GM18505 (cell line): Measurements from ENCODE around the gene CAMK4.
A peak's percentile ranks its signal among the peaks of the same experiment; 100 is the strongest.
"Not testable (repeated sequence)": the region's sequence is repeated elsewhere in the genome, so short reads cannot be mapped to it uniquely, and the experiment has no call there.

Experiments used
- ATAC-seq: cut with Tn5 transposase; IDR thresholded peaks from one replicate; pipeline ENCODE4 v1.9.1; 2021; ENCODE audit not compliant: unreplicated experiment
- POLR2A ChIP-seq: IDR thresholded peaks from 4 replicates; pipeline ENCODE4 v1.6.1; 2011; ENCODE audit warnings: borderline replicate concordance; ENCODE audit not compliant: insufficient read depth, insufficient read length; ENCODE audit errors: extremely low read depth

CAMK4 gene

GRCh38 chr5:111299831-111300432, 75.7 kb downstream of the CAMK4 start:
- TF ChIP-seq POLR2A: no peak
- ATAC-seq: no peak

GRCh38 chr5:111301264-111301663, 77.1 kb downstream of the CAMK4 start:
- no peak for ATAC-seq

DNA sequence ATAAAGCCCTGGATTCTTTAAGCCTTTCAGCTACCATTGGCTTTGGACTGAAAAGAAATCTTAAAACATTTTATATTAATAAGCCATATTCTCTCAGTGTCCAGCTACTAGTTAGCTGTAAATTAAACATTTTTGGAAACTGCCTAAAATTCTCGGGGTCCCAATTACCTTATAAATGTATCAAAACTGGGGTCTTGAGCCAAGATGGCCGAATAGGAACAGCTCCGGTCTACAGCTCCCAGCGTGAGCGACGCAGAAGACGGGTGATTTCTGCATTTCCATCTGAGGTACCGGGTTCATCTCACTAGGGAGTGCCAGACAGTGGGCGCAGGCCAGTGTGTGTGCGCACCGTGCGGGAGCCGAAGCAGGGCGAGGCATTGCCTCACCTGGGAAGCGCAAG, 77.9 kb downstream of the CAMK4 start:
- not testable (repeated sequence) for ATAC-seq

More at GRCh38 chr5:111301264-111301663, 77.1 kb downstream of the CAMK4 start:
- TF ChIP-seq POLR2A: no peak

DNA sequence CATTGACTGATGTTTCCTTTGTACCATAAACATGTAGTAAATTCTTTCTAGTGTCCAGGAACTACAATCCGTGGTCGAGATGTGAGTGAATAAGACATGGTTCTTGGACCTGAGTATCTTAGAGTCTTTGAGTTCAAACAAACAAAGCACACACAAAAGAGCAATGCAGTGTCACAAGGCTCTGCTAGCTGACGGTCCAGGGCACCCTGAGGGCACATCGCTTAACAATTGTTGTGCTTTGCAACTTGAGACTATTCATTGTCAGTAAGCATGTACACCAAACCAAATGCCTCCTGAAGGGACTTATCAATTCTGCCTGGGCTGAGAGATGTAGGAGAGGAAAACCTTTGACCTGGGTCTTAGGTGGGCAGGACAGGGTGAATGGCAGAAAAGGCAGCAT, 84.8 kb downstream of the CAMK4 start:
- TF ChIP-seq POLR2A: no peak

GRCh38 chr5:111309384-111309783, 85.2 kb downstream of the CAMK4 start:
- ATAC-seq: no peak
- TF ChIP-seq POLR2A: no peak

More for the DNA sequence above, 84.8 kb downstream of the CAMK4 start:
- ATAC-seq: no peak

DNA sequence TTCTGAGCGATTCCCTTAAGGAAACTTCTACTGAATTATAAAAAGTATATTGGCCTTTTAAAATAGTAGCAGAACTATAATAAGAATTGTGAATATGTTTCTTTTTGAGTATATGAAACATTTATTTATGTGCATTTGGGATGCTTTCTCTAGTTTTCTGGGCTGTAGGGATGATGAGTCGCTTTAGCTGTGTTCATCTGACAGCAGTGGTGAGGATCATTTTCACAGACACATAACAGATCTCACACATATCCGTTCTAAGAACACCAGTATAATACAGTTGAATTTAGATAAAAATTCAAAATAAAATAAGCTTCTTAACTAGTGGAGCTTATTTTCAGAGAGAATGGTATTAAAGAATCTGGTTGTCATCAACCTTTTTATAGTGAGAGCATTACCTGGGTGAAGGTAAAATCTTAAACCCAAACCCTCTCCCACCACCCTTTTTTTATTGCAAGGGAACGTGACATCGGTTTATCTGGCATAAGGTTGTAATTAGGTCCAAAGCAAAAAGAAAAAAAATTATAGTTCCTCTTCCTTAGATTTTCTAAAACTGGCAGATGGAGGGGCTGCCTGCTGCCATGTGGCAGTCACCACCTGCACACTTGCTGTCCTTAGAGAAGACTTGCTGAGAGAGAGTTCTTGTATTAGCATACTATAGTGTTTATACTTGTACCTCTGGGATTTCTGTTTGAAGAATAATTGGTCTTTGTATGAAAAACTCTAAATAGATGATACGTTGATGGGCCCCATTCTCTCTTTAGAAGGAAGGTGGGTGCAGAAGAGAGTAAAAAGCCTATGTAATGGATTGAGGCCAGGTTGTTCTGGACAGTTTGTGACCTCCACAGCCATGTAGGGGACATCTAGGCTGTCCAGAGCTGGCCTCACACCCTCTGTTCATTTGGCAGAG, 86.8 kb downstream of the CAMK4 start:
- no peak for TF ChIP-seq POLR2A

DNA sequence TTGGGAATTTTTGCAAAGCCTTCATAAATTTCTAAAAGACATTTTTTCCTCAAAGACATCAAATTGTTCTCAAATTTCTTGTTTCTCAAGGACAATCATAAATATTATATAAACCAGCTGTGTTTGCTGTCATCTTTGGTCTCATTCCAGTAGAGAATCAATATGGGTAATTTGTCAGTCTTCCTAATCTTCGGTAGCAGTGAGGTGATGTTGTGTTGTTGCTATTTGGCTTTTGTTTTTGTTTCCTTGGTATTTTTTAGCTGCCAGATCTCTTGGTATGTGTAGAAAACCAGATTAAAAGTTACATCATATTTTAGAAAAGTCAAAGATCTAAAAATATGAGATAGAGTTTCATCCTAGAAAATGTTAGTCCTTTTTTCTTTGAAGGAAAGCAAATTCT, 87.5 kb downstream of the CAMK4 start:
- no peak for TF ChIP-seq POLR2A
- no peak for ATAC-seq

More for the DNA sequence above, 86.8 kb downstream of the CAMK4 start:
- no peak for ATAC-seq

- no peak for TF ChIP-seq POLR2A
- peak; percentile 70 for ATAC-seq
These were observed 89.0 kb downstream of the CAMK4 start for GRCh38 chr5:111313017-111313724.

DNA sequence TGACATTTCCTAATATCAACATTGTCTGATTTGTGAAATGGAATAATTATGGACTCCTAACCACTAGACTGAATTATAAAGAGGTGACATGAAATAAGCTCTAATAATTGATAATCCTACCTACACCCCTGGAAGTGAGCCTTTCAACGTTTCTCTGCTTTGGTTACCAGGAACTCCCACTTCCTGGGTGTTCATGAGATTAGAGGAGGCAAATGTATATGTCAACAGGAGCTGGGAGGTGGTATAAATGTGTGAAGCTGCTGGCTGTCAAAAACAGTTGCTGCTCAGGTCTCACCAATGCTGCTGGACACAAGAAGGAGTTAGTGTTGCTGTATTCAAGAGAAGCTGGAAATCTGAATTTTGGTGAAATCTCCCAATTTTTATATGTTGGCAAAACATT, 96.8 kb downstream of the CAMK4 start:
- TF ChIP-seq POLR2A: no peak
- ATAC-seq: no peak

GRCh38 chr5:111321376-111321775, 97.2 kb downstream of the CAMK4 start:
- no peak for TF ChIP-seq POLR2A
- ATAC-seq: no peak

GRCh38 chr5:111326551-111326950, 102.4 kb downstream of the CAMK4 start:
- ATAC-seq: no peak
- no peak for TF ChIP-seq POLR2A

- no peak for ATAC-seq
- no peak for TF ChIP-seq POLR2A
These were observed 112.9 kb downstream of the CAMK4 start for GRCh38 chr5:111337133-111337532.

- peak; percentile 65 for ATAC-seq
- TF ChIP-seq POLR2A: no peak
These were observed 113.5 kb downstream of the CAMK4 start for GRCh38 chr5:111337688-111338087.
